Renal pelvis (tissue), 4 donors: Measurements from ENCODE around the gene ZBTB20. TPM values are rescaled to one million over a fixed set of nuclear protein-coding genes. Genes with fewer than 3 reads are reported as not detected.

Experiments
- DNase-seq: peaks from one replicate; pipeline ENCODE4 v3.0.0-alpha.2; 2013
- polyA plus RNA-seq, 3 donors: library from polyadenylated mRNA; unstranded; fragments of 120-200 nt; gene quantifications; one replicate each; pipeline ENCODE4 v1.2.1, GENCODE V29; 2013; ENCODE audit not compliant: insufficient read length in 3 of 3

The ZBTB20 gene
- polyA plus RNA-seq, 3 donors: 4.4 to 6.3 (median 5.9) TPM

- no peak for DNase-seq
Measured at GRCh38 chr3:114375608-114376421, 771.3 kb downstream of the ZBTB20 start.

- DNase-seq: no peak
Measured at GRCh38 chr3:114374433-114374990, 772.6 kb downstream of the ZBTB20 start.

GRCh38 chr3:114370537-114371174, 776.4 kb downstream of the ZBTB20 start:
- DNase-seq: no peak

- DNase-seq: no peak
Measured at GRCh38 chr3:114365909-114366308, 781.2 kb downstream of the ZBTB20 start.

- DNase-seq: no peak
Measured at GRCh38 chr3:114364806-114365654, 782.1 kb downstream of the ZBTB20 start.

GRCh38 chr3:114363554-114364202, 783.4 kb downstream of the ZBTB20 start:
- DNase-seq: no peak

- DNase-seq: no peak
Measured at GRCh38 chr3:114362815-114363214, 784.3 kb downstream of the ZBTB20 start.

- no peak for DNase-seq
Measured at GRCh38 chr3:114361391-114361790, 785.7 kb downstream of the ZBTB20 start.

- DNase-seq: no peak
Measured at GRCh38 chr3:114356525-114356924, 790.6 kb downstream of the ZBTB20 start.

GRCh38 chr3:114356066-114356465, 791.0 kb downstream of the ZBTB20 start:
- DNase-seq: no peak

- DNase-seq: no peak
Measured at GRCh38 chr3:114355653-114356052, 791.4 kb downstream of the ZBTB20 start.

GRCh38 chr3:114351822-114352145, 795.3 kb downstream of the ZBTB20 start:
- no peak for DNase-seq

GRCh38 chr3:114351123-114351821, 795.8 kb downstream of the ZBTB20 start:
- no peak for DNase-seq

- no peak for DNase-seq
Measured at GRCh38 chr3:114350690-114351089, 796.4 kb downstream of the ZBTB20 start.

- DNase-seq: no peak
Measured at GRCh38 chr3:114350271-114350670, 796.8 kb downstream of the ZBTB20 start.

- DNase-seq: no peak
Measured at GRCh38 chr3:114344492-114344891, 802.6 kb downstream of the ZBTB20 start.

- DNase-seq: no peak
Measured at GRCh38 chr3:114338651-114339357, 808.3 kb downstream of the ZBTB20 start.

- DNase-seq: no peak
Measured at GRCh38 chr3:114336857-114337256, 810.2 kb downstream of the ZBTB20 start.

- no peak for DNase-seq
Measured at GRCh38 chr3:114336122-114336697, 810.9 kb downstream of the ZBTB20 start.

GRCh38 chr3:114333923-114334240, 813.2 kb downstream of the ZBTB20 start:
- no peak for DNase-seq
